Stimulated activated naive B cell treated with anti-CD40 and anti-IgM and Interleukin-4, amounts not matched to agents 10 μg/mL and 1 μg/mL and 100 μg/mL, for 72 hours (primary cell): ENCODE results near the gene PIF1.

Experiments
- ATAC-seq, 2 donors: fragments of 150-1000 bp; cut with Tn5 transposase; replicated peaks; 2 replicates each; pipeline ENCODE4 v1.10.0; 2021; ENCODE audit warnings: moderate library complexity in 1 of 2
- DNase-seq: peaks from one replicate; pipeline ENCODE4 v3.0.0; 2021
- H3K27ac Mint-ChIP-seq: one replicate; pipeline ENCODE4 v1.8.0; 2022; ENCODE audit warnings: mild to moderate bottlenecking, mixed read lengths
- H3K27me3 Mint-ChIP-seq, 2 donors: one replicate each; pipeline ENCODE4 v1.8.0; 2022; ENCODE audit warnings: mixed read lengths in 2 of 2
- H3K36me3 Mint-ChIP-seq, 2 donors: one replicate each; pipeline ENCODE4 v1.8.0; 2022; ENCODE audit warnings: mixed read lengths in 2 of 2, mild to moderate bottlenecking in 1 of 2
- H3K4me1 Mint-ChIP-seq, 2 donors: one replicate each; pipeline ENCODE4 v1.8.0; 2022; ENCODE audit warnings: mixed read lengths in 2 of 2, mild to moderate bottlenecking in 1 of 2
- H3K4me3 Mint-ChIP-seq, 2 donors: one replicate each; pipeline ENCODE4 v1.8.0; 2022; ENCODE audit warnings: mild to moderate bottlenecking in 2 of 2, mixed read lengths in 2 of 2, moderate library complexity in 1 of 2
- H3K9me3 Mint-ChIP-seq, 2 donors: one replicate each; pipeline ENCODE4 v1.8.0; 2022; ENCODE audit warnings: mixed read lengths in 2 of 2, mild to moderate bottlenecking in 1 of 2

The PIF1 gene

GRCh38 chr15:64767203-64767602, 58.2 kb downstream of the PIF1 start:
- ATAC-seq (peak in 1 of 2 donors; percentile 36), DNase-seq (no peak)
- Mint-ChIP-seq H3K4me1 (peaks cover 17 to 29% of the 10 kb centered on the region in 2 donors), H3K27ac (no peak overlapping the region), H3K9me3 (no peaks in the 10 kb centered on the region), H3K36me3 (no peaks in the 10 kb centered on the region), H3K27me3 (no peaks in the 10 kb centered on the region), H3K4me3 (no peak overlapping the region)

GRCh38 chr15:64766058-64766457, 59.4 kb downstream of the PIF1 start:
- H3K27ac Mint-ChIP-seq, result no peak overlapping the region
- H3K9me3 Mint-ChIP-seq, result no peaks in the 10 kb centered on the region
- DNase-seq (no peak), ATAC-seq (no peak)
- no peak overlapping the region for H3K4me3 Mint-ChIP-seq
- H3K36me3 Mint-ChIP-seq, result no peaks in the 10 kb centered on the region
- H3K4me1 Mint-ChIP-seq, result peaks cover 20 to 29% of the 10 kb centered on the region in 2 donors
- H3K27me3 Mint-ChIP-seq, result no peaks in the 10 kb centered on the region
